Kidney (tissue), 14 donors: ENCODE data around the gene MRPL34. TPM values are rescaled to one million over a fixed set of nuclear protein-coding genes. Genes with fewer than 3 reads are reported as not detected.
"Not testable (repeated sequence)": the region's sequence is repeated elsewhere in the genome, so short reads cannot be mapped to it uniquely, and the experiment has no call there.

Experiments
- DNase-seq, 5 donors: peaks; one replicate each; pipeline ENCODE4 v3.0.0-alpha.2; 2013 to 2020
- FAIRE-seq: peaks from 2 replicates; lab custom pipeline; 2012; peaks lifted over from hg19 to GRCh38; lab: Jason Lieb, UNC
- H3K27ac ChIP-seq, 2 donors: one replicate each; pipeline ENCODE4 v1.7.0; 2013; ENCODE audit warnings: low read depth in 2 of 2, low read length in 2 of 2, inconsistent platforms in 1 of 2
- H3K27me3 ChIP-seq: one replicate; pipeline ENCODE4 v1.7.1; 2013; ENCODE audit warnings: low read length, inconsistent platforms; ENCODE audit not compliant: control insufficient read depth, insufficient read depth
- H3K36me3 ChIP-seq, 3 donors: one replicate each; pipeline versions ENCODE4 v1.7.0 to v1.7.1; 2013; ENCODE audit warnings: low read length in 3 of 3, control low read depth in 1 of 3, inconsistent platforms in 1 of 3; ENCODE audit not compliant: insufficient read depth in 3 of 3, control insufficient read depth in 2 of 3
- H3K4me1 ChIP-seq, 3 donors: one replicate each; pipeline versions ENCODE4 v1.7.0 to v1.7.1; 2013; ENCODE audit warnings: low read length in 3 of 3, inconsistent platforms in 1 of 3, low read depth in 1 of 3; ENCODE audit not compliant: control insufficient read depth in 2 of 3, insufficient read depth in 2 of 3
- H3K4me3 ChIP-seq, 3 donors: one replicate each; pipeline versions ENCODE4 v1.7.0 to v1.8.1; 2013; ENCODE audit warnings: low read length in 3 of 3, control low read depth in 1 of 3, inconsistent platforms in 1 of 3
- H3K9ac ChIP-seq, 3 donors: one replicate each; pipeline versions ENCODE4 v1.7.0 to v1.7.1; 2013; ENCODE audit warnings: low read length in 3 of 3, control low read depth in 1 of 3, inconsistent platforms in 1 of 3
- H3K9me3 ChIP-seq, 3 donors: one replicate each; pipeline versions ENCODE4 v1.7.0 to v1.7.1; 2013; ENCODE audit warnings: low read length in 3 of 3, control low read depth in 1 of 3, inconsistent platforms in 1 of 3; ENCODE audit not compliant: control insufficient read depth in 2 of 3, insufficient read depth in 1 of 3
- CTCF ChIP-seq: IDR thresholded peaks from 3 replicates; pipeline ENCODE4 v1.5.1; 2012; ENCODE audit warnings: mild to moderate bottlenecking, moderate library complexity, borderline replicate concordance; ENCODE audit not compliant: insufficient read depth; ENCODE audit errors: extremely low read depth
- intact Hi-C: fragments of 100-400 bp; cut with DNase I; formaldehyde crosslinking; loops from one replicate; pipeline ENCODE4 v1.11.1; 2022
- polyA plus RNA-seq: library from polyadenylated mRNA; stranded (reverse); fragments of 350-450 nt; fragmentation: Illumina TruSeq; extraction: RNeasy Lipid Tissue Mini Kit (QIAGEN cat#74804); gene quantifications from one replicate; pipeline ENCODE4 v1.2.3, GENCODE V29; 2014; ENCODE audit warnings: low read depth, low replicate concordance; ENCODE audit not compliant: insufficient read depth
- total RNA-seq: library from RNA; stranded (reverse); fragmentation: NEBNext Ultra II Directional; extraction: Animal tissue kit (Norgen Biotek cat#: 25700); gene quantifications from one replicate; pipeline ENCODE4 v1.2.1, GENCODE V29; 2021
- donor health status: control.
- donor health status: control.
- donor health status: control.
- donor health status: control.
- donor health status: control.
- donor health status: DM: yes; HTN: yes; CAD: no.
- donor health status: Normal renal cell carcinoma (clear cell type).

MRPL34 gene
- total and polyA plus RNA-seq, 2 donors from 2014 or later = 59.3 to 369 TPM

GRCh38 chr19:17292301-17293074 is 13.2 kb upstream of the MRPL34 start:
- FAIRE-seq (no peak), DNase-seq (peak; percentile 85 to 92 (median 90))
- intact Hi-C loops = no loop called here

GRCh38 chr19:17293605-17294004 is 12.1 kb upstream of the MRPL34 start:
- Histone ChIP-seq H3K9me3 (no peaks in the 10 kb centered on the region), H3K36me3 (no peaks in the 10 kb centered on the region), H3K4me3 (no peak overlapping the region), H3K27me3 (no peaks in the 10 kb centered on the region), H3K27ac (no peak overlapping the region), H3K4me1 (no peaks in the 10 kb centered on the region), H3K9ac (no peak overlapping the region)
- DNase-seq (no peak), FAIRE-seq (no peak)
- intact Hi-C loops = no loop called here
- no peak for TF ChIP-seq CTCF

More at GRCh38 chr19:17292301-17293074, 13.2 kb upstream of the MRPL34 start:
- Histone ChIP-seq H3K9me3 (no peaks in the 10 kb centered on the region), H3K27me3 (no peaks in the 10 kb centered on the region), H3K4me3 (peak overlapping the region; percentile 58 to 75 (median 64)), H3K36me3 (no peaks in the 10 kb centered on the region), H3K4me1 (no peaks in the 10 kb centered on the region), H3K9ac (peak overlapping the region in 1 of 3 donors; percentile 49), H3K27ac (no peak overlapping the region)
- peak; percentile 66 for TF ChIP-seq CTCF

- Histone ChIP-seq H3K27ac (no peak overlapping the region), H3K9ac (no peak overlapping the region), H3K4me3 (no peak overlapping the region), H3K4me1 (no peaks in the 10 kb centered on the region), H3K36me3 (no peaks in the 10 kb centered on the region), H3K9me3 (no peaks in the 10 kb centered on the region), H3K27me3 (no peaks in the 10 kb centered on the region)
- peak in 1 of 5 donors; percentile 72 for DNase-seq
- FAIRE-seq = no peak
- intact Hi-C loops = no loop called here
- no peak for TF ChIP-seq CTCF
These were observed 11.4 kb upstream of the MRPL34 start for GRCh38 chr19:17294051-17294891.

- FAIRE-seq, H3K27ac ChIP-seq, DNase-seq, H3K36me3 ChIP-seq, H3K4me1 ChIP-seq, intact Hi-C loops, H3K9ac ChIP-seq, H3K9me3 ChIP-seq, H3K27me3 ChIP-seq, H3K4me3 ChIP-seq: not testable (repeated sequence)
These were observed 10.1 kb upstream of the MRPL34 start for GRCh38 chr19:17295551-17295950.
